ENCODE results near the gene TRMT10B. TPM values are rescaled to one million over a fixed set of nuclear protein-coding genes. Genes with fewer than 3 reads are reported as not detected.
A peak's percentile ranks its signal among the peaks of the same experiment; 100 is the strongest.

The TRMT10B gene
- total RNA-seq, 1 donor from 2014 or later: 9.8 TPM

- peaks cover 8% of the 10 kb centered on the region for H3K4me1 Mint-ChIP-seq
- no peaks in the 10 kb centered on the region for H3K36me3 Mint-ChIP-seq (ENCODE audit: low read depth)
- no peaks in the 10 kb centered on the region for H3K9me3 Mint-ChIP-seq
- peaks cover 3% of the 10 kb centered on the region for H3K27me3 Mint-ChIP-seq (ENCODE audit: low read depth)
- no peak for DNase-seq (ENCODE audit: low read depth, low spot score)
- TF ChIP-seq, protein P1, sequence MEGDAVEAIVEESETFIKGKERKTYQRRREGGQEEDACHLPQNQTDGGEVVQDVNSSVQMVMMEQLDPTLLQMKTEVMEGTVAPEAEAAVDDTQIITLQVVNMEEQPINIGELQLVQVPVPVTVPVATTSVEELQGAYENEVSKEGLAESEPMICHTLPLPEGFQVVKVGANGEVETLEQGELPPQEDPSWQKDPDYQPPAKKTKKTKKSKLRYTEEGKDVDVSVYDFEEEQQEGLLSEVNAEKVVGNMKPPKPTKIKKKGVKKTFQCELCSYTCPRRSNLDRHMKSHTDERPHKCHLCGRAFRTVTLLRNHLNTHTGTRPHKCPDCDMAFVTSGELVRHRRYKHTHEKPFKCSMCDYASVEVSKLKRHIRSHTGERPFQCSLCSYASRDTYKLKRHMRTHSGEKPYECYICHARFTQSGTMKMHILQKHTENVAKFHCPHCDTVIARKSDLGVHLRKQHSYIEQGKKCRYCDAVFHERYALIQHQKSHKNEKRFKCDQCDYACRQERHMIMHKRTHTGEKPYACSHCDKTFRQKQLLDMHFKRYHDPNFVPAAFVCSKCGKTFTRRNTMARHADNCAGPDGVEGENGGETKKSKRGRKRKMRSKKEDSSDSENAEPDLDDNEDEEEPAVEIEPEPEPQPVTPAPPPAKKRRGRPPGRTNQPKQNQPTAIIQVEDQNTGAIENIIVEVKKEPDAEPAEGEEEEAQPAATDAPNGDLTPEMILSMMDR (conservative IDR thresholded peaks at IDR 0.05): no peak
- no peak overlapping the region for H3K4me3 Mint-ChIP-seq
- no peak overlapping the region for H3K27ac Mint-ChIP-seq (ENCODE audit: unreplicated experiment)
These were observed 13.5 kb upstream of the TRMT10B start for GRCh38 chr9:37740128-37740527.

GRCh38 chr9:37740631-37741328 lies 12.8 kb upstream of the TRMT10B start:
- no peak overlapping the region for H3K27ac Mint-ChIP-seq (ENCODE audit: unreplicated experiment)
- peaks cover 8% of the 10 kb centered on the region for H3K4me1 Mint-ChIP-seq
- no peak overlapping the region for H3K4me3 Mint-ChIP-seq
- no peaks in the 10 kb centered on the region for H3K9me3 Mint-ChIP-seq
- H3K27me3 Mint-ChIP-seq (ENCODE audit: low read depth): peaks cover 2% of the 10 kb centered on the region
- DNase-seq (ENCODE audit: low read depth, low spot score): no peak
- H3K36me3 Mint-ChIP-seq (ENCODE audit: low read depth): no peaks in the 10 kb centered on the region
- TF ChIP-seq, protein P1 (conservative IDR thresholded peaks at IDR 0.05): no peak

DNA sequence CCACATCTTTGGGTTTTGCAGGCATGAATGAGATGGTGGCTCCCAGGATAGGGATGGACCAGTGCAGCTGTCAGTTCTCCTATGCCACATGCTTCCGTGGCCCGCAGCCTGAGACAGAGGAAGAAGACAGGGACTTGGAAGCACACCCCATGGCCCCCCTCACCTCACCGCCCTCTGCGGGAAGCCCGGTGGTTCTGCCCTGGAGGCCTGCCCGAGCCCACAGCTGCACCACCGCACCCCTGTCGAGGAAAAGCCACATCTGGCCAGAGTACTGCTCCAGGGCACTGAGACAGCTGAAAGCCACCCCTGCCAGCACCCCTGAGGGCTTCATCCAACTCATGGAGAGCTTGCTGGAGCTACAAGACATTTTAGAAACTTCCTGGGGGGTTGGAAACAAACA lies 7.6 kb upstream of the TRMT10B start:
- Mint-ChIP-seq H3K4me1 (peaks cover 12% of the 10 kb centered on the region), H3K4me3 (no peak overlapping the region), H3K9me3 (no peaks in the 10 kb centered on the region), H3K36me3 (ENCODE audit: low read depth) (no peaks in the 10 kb centered on the region), H3K27me3 (ENCODE audit: low read depth) (no peaks in the 10 kb centered on the region), H3K27ac (ENCODE audit: unreplicated experiment) (no peak overlapping the region)
- TF ChIP-seq, protein P1 (conservative IDR thresholded peaks at IDR 0.05): no peak
- DNase-seq (ENCODE audit: low read depth, low spot score): no peak

DNA sequence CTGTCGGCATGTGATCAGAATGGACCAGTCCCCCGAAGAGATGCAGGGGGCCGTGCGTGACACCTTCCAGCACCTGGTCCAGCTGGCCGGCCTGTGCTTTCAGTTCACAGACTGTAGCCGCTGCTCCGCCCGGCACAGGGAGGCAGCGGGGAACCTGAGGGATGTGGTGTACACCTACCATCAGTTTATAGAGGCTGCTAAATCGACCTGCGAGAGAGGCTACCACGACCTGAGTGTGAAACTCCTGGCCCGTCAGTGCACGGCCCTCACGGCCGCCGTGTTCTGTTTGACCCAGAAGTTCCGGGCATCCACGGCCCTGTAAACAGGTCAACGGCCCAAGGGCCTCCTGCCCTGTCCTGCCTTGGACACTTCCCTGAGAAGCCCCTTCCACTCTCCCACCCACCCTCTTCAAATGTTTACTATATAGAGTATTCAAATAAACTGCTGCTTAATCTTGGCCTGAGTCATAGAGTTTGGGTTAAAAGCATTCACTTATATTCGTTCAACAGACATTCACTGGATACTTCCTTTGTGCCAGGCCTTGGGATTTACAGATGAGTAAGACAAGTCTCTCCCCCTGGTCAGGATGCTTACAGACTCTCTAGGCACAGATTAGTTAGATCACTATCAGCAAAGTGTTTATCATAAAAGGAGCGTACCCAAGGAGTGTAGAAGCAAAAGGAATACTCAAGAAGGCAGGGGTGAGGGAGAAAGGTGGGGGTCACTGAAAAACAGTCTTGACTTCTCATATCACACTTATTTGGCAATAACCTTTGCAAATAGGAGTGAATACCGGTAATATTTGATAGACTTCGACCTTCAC lies 6.9 kb upstream of the TRMT10B start:
- H3K36me3 Mint-ChIP-seq (ENCODE audit: low read depth): no peaks in the 10 kb centered on the region
- TF ChIP-seq, protein P1 (conservative IDR thresholded peaks at IDR 0.05): no peak
- peaks cover 7% of the 10 kb centered on the region for H3K4me1 Mint-ChIP-seq
- H3K4me3 Mint-ChIP-seq: no peak overlapping the region
- DNase-seq (ENCODE audit: low read depth, low spot score): no peak
- no peak overlapping the region for H3K27ac Mint-ChIP-seq (ENCODE audit: unreplicated experiment)
- H3K9me3 Mint-ChIP-seq: no peaks in the 10 kb centered on the region
- no peaks in the 10 kb centered on the region for H3K27me3 Mint-ChIP-seq (ENCODE audit: low read depth)

DNA sequence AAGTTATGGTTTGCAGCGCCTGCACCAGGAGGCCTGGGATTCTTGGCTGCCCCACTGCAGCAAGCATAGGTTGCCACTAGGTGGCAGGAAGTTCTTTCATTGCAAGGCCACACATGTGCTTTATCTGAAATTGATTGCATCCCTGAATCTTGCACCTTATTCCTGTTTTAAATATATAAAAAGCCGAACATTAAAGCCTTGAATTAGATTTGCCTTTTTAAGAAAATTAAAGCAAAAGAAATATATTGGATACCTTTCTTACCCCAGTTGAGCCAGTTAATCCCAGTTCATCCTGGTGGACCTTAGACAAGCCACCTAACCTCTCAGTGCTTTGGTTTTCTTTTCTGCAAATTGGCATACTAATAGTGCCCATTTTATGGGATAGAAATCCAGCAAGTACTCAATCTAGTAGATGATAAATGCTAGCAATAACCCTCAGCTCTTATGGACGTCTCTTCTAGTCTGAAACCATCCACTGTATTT lies 6.3 kb upstream of the TRMT10B start:
- H3K27me3 Mint-ChIP-seq (ENCODE audit: low read depth): no peaks in the 10 kb centered on the region
- TF ChIP-seq, protein P1 (conservative IDR thresholded peaks at IDR 0.05): peak; percentile 90
- no peaks in the 10 kb centered on the region for H3K9me3 Mint-ChIP-seq
- H3K4me1 Mint-ChIP-seq: peaks cover 3% of the 10 kb centered on the region
- DNase-seq (ENCODE audit: low read depth, low spot score): peak; percentile 58
- no peak overlapping the region for H3K27ac Mint-ChIP-seq (ENCODE audit: unreplicated experiment)
- no peaks in the 10 kb centered on the region for H3K36me3 Mint-ChIP-seq (ENCODE audit: low read depth)
- no peak overlapping the region for H3K4me3 Mint-ChIP-seq

Measured in neural crest cell (in vitro differentiated cells).